ENCODE results near the gene CADM3.

The CADM3 gene, protein sequence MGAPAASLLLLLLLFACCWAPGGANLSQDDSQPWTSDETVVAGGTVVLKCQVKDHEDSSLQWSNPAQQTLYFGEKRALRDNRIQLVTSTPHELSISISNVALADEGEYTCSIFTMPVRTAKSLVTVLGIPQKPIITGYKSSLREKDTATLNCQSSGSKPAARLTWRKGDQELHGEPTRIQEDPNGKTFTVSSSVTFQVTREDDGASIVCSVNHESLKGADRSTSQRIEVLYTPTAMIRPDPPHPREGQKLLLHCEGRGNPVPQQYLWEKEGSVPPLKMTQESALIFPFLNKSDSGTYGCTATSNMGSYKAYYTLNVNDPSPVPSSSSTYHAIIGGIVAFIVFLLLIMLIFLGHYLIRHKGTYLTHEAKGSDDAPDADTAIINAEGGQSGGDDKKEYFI
- long read RNA-seq: 0 reads

- no peak for DNase-seq (ENCODE audit: low read depth in 1 of 2, low spot score in 1 of 2)
- Histone ChIP-seq H3K27me3 (ENCODE audit: insufficient read depth, poor library complexity, severe bottlenecking) (peaks cover 52% of the 10 kb centered on the region), H3K27ac (replicated peaks) (no peak within 1 kb of the TSS), H3K4me3 (replicated peaks; ENCODE audit: insufficient read depth, low read length) (no peak within 1 kb of the TSS)
- TF ChIP-seq SPI1 (IDR thresholded peaks at IDR 0.05; ENCODE audit: borderline replicate concordance, low read depth) (no peak), REST (IDR thresholded peaks at IDR 0.05; ENCODE audit: insufficient replicate concordance, low read depth) (no peak), CTCF (IDR thresholded peaks at IDR 0.05; ENCODE audit: insufficient read depth, low read length) (no peak), GABPA (IDR thresholded peaks at IDR 0.05; ENCODE audit: low read depth) (no peak), POLR2AphosphoS5 (IDR thresholded peaks at IDR 0.05; ENCODE audit: low read depth) (no peak)
Observed at GRCh38 chr1:159171254-159171687, at the start of gene CADM3. TSS of gene CADM3 (plus strand) at chr1:159171615. CDS start at chr1:159171766, 151 bp downstream.

DNA sequence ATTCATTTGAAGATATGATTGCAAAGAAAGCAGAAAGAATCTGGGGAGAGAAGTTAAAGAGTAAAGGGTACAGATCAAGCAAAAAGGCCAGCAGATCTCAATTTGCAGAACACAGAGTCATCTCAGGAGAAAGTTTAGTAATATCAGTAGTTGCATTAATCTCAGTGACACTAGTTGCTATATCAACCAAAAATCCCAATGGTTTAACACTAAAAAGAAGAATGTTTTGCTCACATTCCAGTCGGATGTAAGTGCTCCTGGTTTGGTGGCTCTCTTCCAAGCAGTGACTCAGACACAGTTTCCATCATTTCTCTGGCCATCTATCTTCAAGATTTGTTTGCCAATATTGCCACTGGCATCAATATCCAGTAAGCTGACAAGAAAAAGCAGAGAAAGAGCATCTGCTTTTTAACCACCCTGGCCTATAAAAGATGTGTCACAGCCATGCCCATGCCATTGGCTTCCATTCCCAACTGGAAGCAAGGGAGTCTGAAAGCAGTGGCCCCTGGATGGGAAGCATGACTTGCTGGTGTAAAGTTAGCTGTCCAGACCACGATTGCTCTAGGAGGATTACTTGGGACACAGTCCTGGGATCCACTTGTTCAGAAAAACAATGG lies 49.3 kb upstream of the CADM3 start:
- Histone ChIP-seq H3K27ac (replicated peaks) (no peak overlapping the region), H3K27me3 (ENCODE audit: insufficient read depth, poor library complexity, severe bottlenecking) (peaks cover 3% of the 10 kb centered on the region), H3K4me3 (replicated peaks; ENCODE audit: insufficient read depth, low read length) (no peak overlapping the region)
- no peak for DNase-seq (ENCODE audit: low read depth in 1 of 2, low spot score in 1 of 2)
- TF ChIP-seq REST (IDR thresholded peaks at IDR 0.05; ENCODE audit: insufficient replicate concordance, low read depth) (no peak), CTCF (IDR thresholded peaks at IDR 0.05; ENCODE audit: insufficient read depth, low read length) (no peak), POLR2AphosphoS5 (IDR thresholded peaks at IDR 0.05; ENCODE audit: low read depth) (no peak), GABPA (IDR thresholded peaks at IDR 0.05; ENCODE audit: low read depth) (no peak), SPI1 (IDR thresholded peaks at IDR 0.05; ENCODE audit: borderline replicate concordance, low read depth) (no peak)

- no peak for DNase-seq (ENCODE audit: low read depth in 1 of 2, low spot score in 1 of 2)
Observed at GRCh38 chr1:159123587-159123986, 47.8 kb upstream of the CADM3 start.

More at GRCh38 chr1:159123587-159123986, 47.8 kb upstream of the CADM3 start:
- no peak for TF ChIP-seq CTCF (IDR thresholded peaks at IDR 0.05; ENCODE audit: insufficient read depth, low read length)
- no peak for TF ChIP-seq SPI1 (IDR thresholded peaks at IDR 0.05; ENCODE audit: borderline replicate concordance, low read depth)
- no peak for TF ChIP-seq REST (IDR thresholded peaks at IDR 0.05; ENCODE audit: insufficient replicate concordance, low read depth)
- TF ChIP-seq POLR2AphosphoS5 (IDR thresholded peaks at IDR 0.05; ENCODE audit: low read depth): no peak
- no peak for TF ChIP-seq GABPA (IDR thresholded peaks at IDR 0.05; ENCODE audit: low read depth)
- peaks cover 3% of the 10 kb centered on the region for H3K27me3 ChIP-seq (ENCODE audit: insufficient read depth, poor library complexity, severe bottlenecking)
- no peak overlapping the region for H3K27ac ChIP-seq (replicated peaks)
- no peak overlapping the region for H3K4me3 ChIP-seq (replicated peaks; ENCODE audit: insufficient read depth, low read length)

Measured in HL-60 (cell line).